Activated CD8-positive, alpha-beta T cell treated with anti-CD3 and anti-CD28 coated beads, Interleukin-2, amount 10 ng/mL, durations not matched to agents 7 days and 5 days (primary cell): Measurements from ENCODE around the gene SLC44A5. TPM values are rescaled to one million over a fixed set of nuclear protein-coding genes. Genes with fewer than 3 reads are reported as not detected.
A peak's percentile ranks its signal among the peaks of the same experiment; 100 is the strongest.
"Not testable (repeated sequence)": the region's sequence is repeated elsewhere in the genome, so short reads cannot be mapped to it uniquely, and the experiment has no call there.

Experiments used
- ATAC-seq: fragments of 150-1000 bp; cut with Tn5 transposase; one replicate; pipeline ENCODE4 v1.10.0; 2021; ENCODE audit warnings: moderate library complexity
- CTCF ChIA-PET: fragments of 350-600 bp; sonication (Branson Sonifier 250); formaldehyde crosslinking; loops from one replicate; lab custom pipeline; 2021; ENCODE audit warnings: antibody characterized with exemption; lab: Charles Lee
- POLR2A ChIA-PET: fragments of 350-600 bp; sonication (Branson Sonifier 250); formaldehyde crosslinking; loops from one replicate; lab custom pipeline; 2021; ENCODE audit warnings: antibody characterized with exemption; lab: Charles Lee
- DNase-seq: peaks from one replicate; pipeline ENCODE4 v3.0.0-alpha.2; 2020
- H3K27ac Mint-ChIP-seq: one replicate; pipeline ENCODE4 v1.8.0; 2021; ENCODE audit warnings: mild to moderate bottlenecking, mixed read lengths
- H3K27me3 Mint-ChIP-seq: one replicate; pipeline ENCODE4 v1.8.0; 2021; ENCODE audit warnings: low read depth, mixed read lengths
- H3K36me3 Mint-ChIP-seq: one replicate; pipeline ENCODE4 v1.8.0; 2021; ENCODE audit warnings: low read depth, mixed read lengths
- H3K4me1 Mint-ChIP-seq: one replicate; pipeline ENCODE4 v1.8.0; 2021; ENCODE audit warnings: low read depth, mixed read lengths
- H3K4me3 Mint-ChIP-seq: one replicate; pipeline ENCODE4 v1.8.0; 2021; ENCODE audit warnings: mild to moderate bottlenecking, mixed read lengths
- H3K9me3 Mint-ChIP-seq: one replicate; pipeline ENCODE4 v1.8.0; 2022; ENCODE audit warnings: mixed read lengths; ENCODE audit not compliant: insufficient read depth
- total RNA-seq, 2 experiments: library from RNA; stranded (reverse); gene quantifications; one replicate each; pipeline ENCODE4 v1.2.3, GENCODE V29; 2021

The SLC44A5 gene
- total RNA-seq, 2 experiments from 2014 or later = 0.21 to 0.26 TPM

GRCh38 chr1:75392278-75392677 lies 218.6 kb downstream of the SLC44A5 start:
- Mint-ChIP-seq H3K4me1 (no peaks in the 10 kb centered on the region), H3K27me3 (no peaks in the 10 kb centered on the region), H3K4me3 (no peak overlapping the region), H3K9me3 (no peaks in the 10 kb centered on the region), H3K36me3 (no peaks in the 10 kb centered on the region), H3K27ac (no peak overlapping the region)
- ChIA-PET POLR2A (no interaction called here), CTCF (interaction anchor here (0.6 kb wide), 1 partner anchor 909 kb away, joined by 3 read pairs; no protein-coding TSS in a partner anchor)
- DNase-seq (no peak), ATAC-seq (no peak)

DNA sequence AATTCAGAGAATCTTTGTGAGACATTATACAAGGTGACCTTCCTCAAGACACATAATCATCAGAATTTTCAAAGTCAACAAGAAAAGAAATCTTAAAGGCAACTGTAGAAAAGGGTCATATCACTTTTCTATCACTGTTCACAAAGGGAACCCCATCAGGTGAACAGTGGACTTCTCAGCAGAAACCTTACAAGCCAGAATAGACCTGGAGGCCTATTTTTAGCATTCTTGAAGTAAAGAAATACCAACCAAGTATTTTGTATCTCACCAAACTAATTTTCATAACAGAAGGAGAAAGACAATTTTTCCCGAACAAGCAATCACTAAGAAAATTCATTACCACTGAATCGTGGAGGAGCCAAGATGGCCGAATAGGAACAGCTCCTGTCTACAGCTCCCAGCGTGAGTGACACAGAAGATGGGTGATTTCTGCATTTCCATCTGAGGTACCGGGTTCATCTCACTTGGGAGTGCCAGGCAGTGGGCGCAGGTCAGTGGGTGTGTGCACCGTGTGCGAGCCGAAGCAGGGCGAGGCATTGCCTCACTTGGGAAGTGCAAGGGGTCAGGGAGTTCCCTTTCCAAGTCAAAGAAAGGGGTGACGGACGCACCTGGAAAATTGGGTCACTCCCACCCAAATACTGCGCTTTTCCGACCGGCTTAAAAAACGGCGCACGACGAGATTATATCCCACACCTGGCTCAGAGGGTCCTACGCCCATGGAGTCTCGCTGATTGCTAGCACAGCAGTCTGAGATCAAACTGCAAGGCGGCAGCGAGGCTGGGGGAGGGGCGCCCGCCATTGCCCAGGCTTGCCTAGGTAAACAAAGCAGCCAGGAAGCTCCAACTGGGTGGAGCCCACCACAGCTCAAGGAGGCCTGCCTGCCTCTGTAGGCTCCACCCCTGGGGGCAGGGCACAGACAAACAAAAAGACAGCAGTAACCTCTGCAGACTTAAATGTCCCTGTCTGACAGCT lies 235.2 kb downstream of the SLC44A5 start:
- DNase-seq = not testable (repeated sequence)

DNA sequence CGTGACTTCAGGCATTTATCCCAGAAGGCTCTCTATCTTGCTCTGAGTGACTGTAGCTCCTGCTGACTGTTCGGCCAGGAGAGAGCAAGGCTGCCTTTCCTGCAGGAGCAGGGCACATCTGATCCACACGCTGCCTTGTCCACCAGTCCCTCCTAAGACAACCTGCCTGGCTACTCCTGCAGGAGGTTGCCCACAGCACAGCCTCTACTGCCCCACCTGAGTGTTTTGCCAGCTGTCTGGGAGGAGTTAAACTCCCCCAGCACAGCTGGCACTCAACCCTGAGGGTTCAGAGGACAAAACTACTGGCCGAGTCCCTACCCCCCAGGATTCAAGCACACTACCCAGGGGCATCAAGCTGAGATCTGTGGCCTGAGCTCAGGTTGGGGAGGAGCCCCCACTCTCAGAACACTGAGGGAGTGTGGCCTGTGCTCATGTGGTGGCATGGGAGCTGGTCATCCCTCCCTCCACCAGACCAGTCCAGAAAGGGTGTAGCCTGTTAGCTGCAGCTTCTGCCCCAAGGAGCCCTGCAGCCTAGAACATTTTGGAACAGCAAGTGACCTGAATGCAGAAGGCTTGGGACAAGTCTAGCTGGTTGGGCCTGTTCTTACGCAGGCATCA lies 237.3 kb downstream of the SLC44A5 start:
- ChIA-PET CTCF (no interaction called here), POLR2A (no interaction called here)
- no peaks in the 10 kb centered on the region for H3K4me1 Mint-ChIP-seq
- H3K9me3 Mint-ChIP-seq = peaks cover 2% of the 10 kb centered on the region
- no peak for ATAC-seq
- H3K27ac Mint-ChIP-seq = no peak overlapping the region
- no peak for DNase-seq
- no peaks in the 10 kb centered on the region for H3K27me3 Mint-ChIP-seq
- no peak overlapping the region for H3K4me3 Mint-ChIP-seq
- H3K36me3 Mint-ChIP-seq = no peaks in the 10 kb centered on the region

More for the DNA sequence above, 235.2 kb downstream of the SLC44A5 start:
- ATAC-seq, H3K36me3 Mint-ChIP-seq, POLR2A ChIA-PET, H3K27me3 Mint-ChIP-seq, CTCF ChIA-PET, H3K9me3 Mint-ChIP-seq, H3K4me1 Mint-ChIP-seq: not testable (repeated sequence)
- H3K27ac Mint-ChIP-seq = peak overlapping the region; percentile 83
- H3K4me3 Mint-ChIP-seq = peak overlapping the region; percentile 75

GRCh38 chr1:75366595-75366994 lies 244.3 kb downstream of the SLC44A5 start:
- no peaks in the 10 kb centered on the region for H3K4me1 Mint-ChIP-seq
- H3K27me3 Mint-ChIP-seq = no peaks in the 10 kb centered on the region
- no peak overlapping the region for H3K27ac Mint-ChIP-seq
- ATAC-seq (no peak), DNase-seq (no peak)
- POLR2A ChIA-PET = no interaction called here
- CTCF ChIA-PET = no interaction called here
- H3K36me3 Mint-ChIP-seq = no peaks in the 10 kb centered on the region
- H3K4me3 Mint-ChIP-seq = no peak overlapping the region
- peaks cover 20% of the 10 kb centered on the region for H3K9me3 Mint-ChIP-seq

DNA sequence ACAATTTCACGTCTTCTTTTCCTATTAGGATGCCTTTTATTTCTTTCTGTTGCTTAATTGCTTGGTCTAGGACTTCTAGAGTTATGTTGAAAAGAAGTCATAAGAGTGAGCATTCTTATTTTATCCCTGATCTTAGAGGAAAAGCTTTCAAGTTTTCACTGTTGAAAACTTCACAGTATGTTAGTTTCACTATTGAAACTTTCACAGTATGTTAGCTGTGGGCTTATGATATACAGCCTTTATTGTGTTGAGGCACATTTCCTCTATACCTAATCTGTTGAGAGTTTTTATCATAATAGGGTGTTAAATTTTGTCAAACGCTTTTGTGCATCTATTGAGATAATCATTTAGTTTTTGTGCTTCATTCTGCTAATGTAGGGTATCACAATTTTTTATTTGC lies 249.7 kb downstream of the SLC44A5 start:
- no peak for DNase-seq
- no peak overlapping the region for H3K27ac Mint-ChIP-seq
- POLR2A ChIA-PET = no interaction called here
- CTCF ChIA-PET = no interaction called here
- no peaks in the 10 kb centered on the region for H3K27me3 Mint-ChIP-seq
- ATAC-seq = no peak
- H3K4me3 Mint-ChIP-seq = no peak overlapping the region
- no peaks in the 10 kb centered on the region for H3K36me3 Mint-ChIP-seq
- no peaks in the 10 kb centered on the region for H3K4me1 Mint-ChIP-seq
- peaks cover 3% of the 10 kb centered on the region for H3K9me3 Mint-ChIP-seq

GRCh38 chr1:75354267-75354666 lies 256.6 kb downstream of the SLC44A5 start:
- H3K4me3 Mint-ChIP-seq, DNase-seq, POLR2A ChIA-PET, ATAC-seq, H3K4me1 Mint-ChIP-seq, H3K27ac Mint-ChIP-seq, CTCF ChIA-PET, H3K36me3 Mint-ChIP-seq, H3K9me3 Mint-ChIP-seq, H3K27me3 Mint-ChIP-seq: not testable (repeated sequence)

GRCh38 chr1:75353051-75353450 lies 257.9 kb downstream of the SLC44A5 start:
- POLR2A ChIA-PET = no interaction called here
- Mint-ChIP-seq H3K27ac (no peak overlapping the region), H3K4me1 (no peaks in the 10 kb centered on the region), H3K4me3 (no peak overlapping the region), H3K27me3 (no peaks in the 10 kb centered on the region), H3K36me3 (no peaks in the 10 kb centered on the region), H3K9me3 (no peaks in the 10 kb centered on the region)
- DNase-seq = no peak
- CTCF ChIA-PET = no interaction called here
- no peak for ATAC-seq

GRCh38 chr1:75345538-75346292 lies 265.2 kb downstream of the SLC44A5 start:
- H3K36me3 Mint-ChIP-seq = no peaks in the 10 kb centered on the region
- ChIA-PET CTCF (no interaction called here), POLR2A (no interaction called here)
- no peaks in the 10 kb centered on the region for H3K9me3 Mint-ChIP-seq
- H3K4me3 Mint-ChIP-seq = no peak overlapping the region
- DNase-seq (no peak), ATAC-seq (no peak)
- no peaks in the 10 kb centered on the region for H3K27me3 Mint-ChIP-seq
- H3K4me1 Mint-ChIP-seq = no peaks in the 10 kb centered on the region
- no peak overlapping the region for H3K27ac Mint-ChIP-seq

DNA sequence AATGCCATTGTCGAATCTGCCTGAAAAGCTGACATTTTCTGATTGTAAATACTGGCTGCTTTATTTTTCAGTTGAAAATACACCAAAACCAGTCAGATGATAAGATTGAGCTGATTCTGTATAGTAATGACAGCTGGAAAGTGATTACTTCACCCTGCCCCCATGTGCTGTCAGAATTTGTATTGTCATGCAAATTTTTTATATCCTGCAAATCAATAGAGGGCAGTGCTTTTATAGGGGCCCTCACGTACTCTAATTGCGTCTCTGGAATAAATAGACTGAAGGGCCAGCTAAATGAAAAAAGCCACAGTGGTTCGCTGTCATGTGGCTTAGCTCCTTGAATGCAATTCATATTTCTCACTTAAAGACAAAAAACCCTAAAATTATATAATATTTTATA lies 268.1 kb downstream of the SLC44A5 start:
- Mint-ChIP-seq H3K27me3 (no peaks in the 10 kb centered on the region), H3K36me3 (no peaks in the 10 kb centered on the region), H3K4me1 (no peaks in the 10 kb centered on the region), H3K4me3 (no peak overlapping the region), H3K9me3 (no peaks in the 10 kb centered on the region), H3K27ac (no peak overlapping the region)
- CTCF ChIA-PET = interaction anchor here (0.7 kb wide), 1 partner anchor 449 kb away, joined by 3 read pairs; no protein-coding TSS in a partner anchor
- no peak for ATAC-seq
- POLR2A ChIA-PET = no interaction called here
- no peak for DNase-seq

DNA sequence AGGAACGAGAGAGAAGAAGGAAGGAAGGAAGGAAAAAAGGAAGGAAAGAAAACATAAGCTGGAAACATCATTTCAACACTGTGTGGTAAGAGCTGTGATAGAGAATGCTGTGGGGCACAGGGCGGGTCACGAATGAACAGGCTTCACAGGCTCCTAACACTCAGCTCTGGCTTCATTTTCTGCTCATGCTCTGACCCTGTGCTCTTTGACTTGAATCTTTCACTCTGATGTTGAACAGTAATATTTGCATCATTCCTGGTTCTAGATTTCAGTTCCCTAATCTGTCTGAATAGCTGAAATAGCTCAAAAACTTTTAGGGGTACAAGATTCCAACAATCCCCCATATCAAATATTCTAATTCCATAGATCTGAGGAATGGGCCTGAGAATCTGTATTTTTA lies 269.4 kb downstream of the SLC44A5 start:
- no peak overlapping the region for H3K27ac Mint-ChIP-seq
- no peak overlapping the region for H3K4me3 Mint-ChIP-seq
- no peaks in the 10 kb centered on the region for H3K27me3 Mint-ChIP-seq
- CTCF ChIA-PET = no interaction called here
- no peak for DNase-seq
- H3K36me3 Mint-ChIP-seq = no peaks in the 10 kb centered on the region
- ATAC-seq = no peak
- H3K9me3 Mint-ChIP-seq = no peaks in the 10 kb centered on the region
- POLR2A ChIA-PET = no interaction called here
- H3K4me1 Mint-ChIP-seq = no peaks in the 10 kb centered on the region

- Mint-ChIP-seq H3K9me3 (no peaks in the 10 kb centered on the region), H3K27me3 (no peaks in the 10 kb centered on the region), H3K36me3 (no peaks in the 10 kb centered on the region), H3K27ac (no peak overlapping the region), H3K4me3 (no peak overlapping the region), H3K4me1 (no peaks in the 10 kb centered on the region)
- POLR2A ChIA-PET = no interaction called here
- CTCF ChIA-PET = no interaction called here
- DNase-seq (no peak), ATAC-seq (no peak)
Measured at GRCh38 chr1:75338616-75339483, 272.1 kb downstream of the SLC44A5 start.
